Activated CD4-positive, alpha-beta T cell treated with anti-CD3 and anti-CD28 coated beads, Interleukin-2, Interleukin-6, amounts not matched to agents 100 ng/mL and 50 ng/mL, durations not matched to agents 16 hours and 8 hours (primary cell): Measurements from ENCODE around the gene BCS1L.

Source experiments
- DNase-seq: peaks from one replicate; pipeline ENCODE4 v3.0.0-alpha.2; 2020

The BCS1L gene

GRCh38 chr2:218662377-218662776 is 2.9 kb downstream of the BCS1L start:
- no peak for DNase-seq

- no peak for DNase-seq
These were observed 3.3 kb downstream of the BCS1L start for GRCh38 chr2:218662827-218663226.

- no peak for DNase-seq
These were observed 4.4 kb downstream of the BCS1L start for GRCh38 chr2:218663901-218664300.

GRCh38 chr2:218664653-218665052 is 5.2 kb downstream of the BCS1L start:
- DNase-seq = no peak

- DNase-seq = no peak
These were observed 11.7 kb downstream of the BCS1L start for GRCh38 chr2:218671097-218671653.

GRCh38 chr2:218671654-218672566 is 12.4 kb downstream of the BCS1L start, which contains the start of the genes RNF25 and STK36:
Gene RNF25 (minus strand): TSS chr2:218672002. CDS start chr2:218671970, 32 bp downstream.
Gene STK36 (plus strand): TSS chr2:218672086. CDS start chr2:218672830, 744 bp downstream.
- peak; percentile 92 for DNase-seq

- DNase-seq = no peak
These were observed 19.6 kb downstream of the BCS1L start for GRCh38 chr2:218679119-218679518.

- DNase-seq = no peak
These were observed 20.6 kb downstream of the BCS1L start for GRCh38 chr2:218680061-218680460.

- DNase-seq = peak; percentile 49
These were observed 28.0 kb downstream of the BCS1L start for GRCh38 chr2:218687400-218688060.

- DNase-seq = no peak
These were observed 31.8 kb downstream of the BCS1L start for GRCh38 chr2:218691234-218691633.

- DNase-seq = no peak
These were observed 35.1 kb downstream of the BCS1L start for GRCh38 chr2:218694405-218695145.

GRCh38 chr2:218698885-218699284 is 39.4 kb downstream of the BCS1L start:
- DNase-seq = no peak

GRCh38 chr2:218701806-218702205 is 42.3 kb downstream of the BCS1L start:
- DNase-seq = no peak

- DNase-seq = no peak
These were observed 43.9 kb downstream of the BCS1L start for GRCh38 chr2:218703341-218703740.

GRCh38 chr2:218708086-218708485 is 48.6 kb downstream of the BCS1L start:
- DNase-seq = peak; percentile 70

- no peak for DNase-seq
These were observed 50.4 kb downstream of the BCS1L start for GRCh38 chr2:218709908-218710307.

GRCh38 chr2:218710334-218710686 is 50.8 kb downstream of the BCS1L start:
- no peak for DNase-seq

GRCh38 chr2:218710687-218711549 is 51.4 kb downstream of the BCS1L start, which contains the start of gene TTLL4:
Gene TTLL4 (plus strand): TSS chr2:218710835. CDS start chr2:218737677, 26,842 bp downstream.
- peak; percentile 99 for DNase-seq

GRCh38 chr2:218711550-218711929 is 52.1 kb downstream of the BCS1L start:
- DNase-seq = no peak
